ENCODE results near the gene CGB7.
"Not testable (repeated sequence)": the region's sequence is repeated elsewhere in the genome, so short reads cannot be mapped to it uniquely, and the experiment has no call there.

GRCh38 chr19:49028686-49029085, 28.9 kb downstream of the CGB7 start:
- not testable (repeated sequence) for TF ChIP-seq CTCF, POLR2AphosphoS5 (IDR thresholded peaks at IDR 0.05)

All from gastroesophageal sphincter (tissue), 3 donors.